Mononuclear cell (primary cell): ENCODE results near the gene TRIM23. TPM values are rescaled to one million over a fixed set of nuclear protein-coding genes. Genes with fewer than 3 reads are reported as not detected.
"Not testable (repeated sequence)": the region's sequence is repeated elsewhere in the genome, so short reads cannot be mapped to it uniquely, and the experiment has no call there.

Source experiments
- H3K27me3 ChIP-seq: 2 replicates; pipeline ENCODE4 v1.6.0; 2011; ENCODE audit warnings: low read length, control low read depth; ENCODE audit not compliant: insufficient read depth
- H3K4me1 ChIP-seq: 2 replicates; pipeline ENCODE4 v1.5.1; 2011; ENCODE audit warnings: mild to moderate bottlenecking, low read length, control low read depth; ENCODE audit not compliant: insufficient read depth
- H3K4me3 ChIP-seq: 2 replicates; pipeline ENCODE4 v1.5.1; 2011; ENCODE audit warnings: mild to moderate bottlenecking, low read length, moderate library complexity
- H3K9me3 ChIP-seq: 2 replicates; pipeline ENCODE4 v1.5.1; 2011; ENCODE audit warnings: low read depth, mild to moderate bottlenecking, control low read depth, low read length
- total RNA-seq: library from RNA; depleted of rRNA; stranded (reverse); fragments of >200 nt; gene quantifications from one replicate; pipeline ENCODE4 v1.2.3, GENCODE V29; 2012

TRIM23 gene
- total RNA-seq, 1 donor: 57.2 TPM

GRCh38 chr5:65612298-65612907, 11.7 kb downstream of the TRIM23 start:
- Histone ChIP-seq H3K9me3 (no peaks in the 10 kb centered on the region), H3K4me3 (no peak overlapping the region), H3K4me1 (no peaks in the 10 kb centered on the region), H3K27me3 (no peaks in the 10 kb centered on the region)

- Histone ChIP-seq H3K4me1 (no peaks in the 10 kb centered on the region), H3K27me3 (no peaks in the 10 kb centered on the region), H3K9me3 (no peaks in the 10 kb centered on the region), H3K4me3 (no peak overlapping the region)
Measured at GRCh38 chr5:65611524-65611923, 12.6 kb downstream of the TRIM23 start.

GRCh38 chr5:65601761-65602160, 22.4 kb downstream of the TRIM23 start:
- H3K27me3 ChIP-seq, H3K9me3 ChIP-seq, H3K4me3 ChIP-seq, H3K4me1 ChIP-seq: not testable (repeated sequence)

- Histone ChIP-seq H3K9me3 (no peaks in the 10 kb centered on the region), H3K4me1 (no peaks in the 10 kb centered on the region), H3K27me3 (no peaks in the 10 kb centered on the region), H3K4me3 (no peak overlapping the region)
Measured at GRCh38 chr5:65588694-65589093, 35.4 kb downstream of the TRIM23 start.

GRCh38 chr5:65577141-65577540, 47.0 kb downstream of the TRIM23 start:
- Histone ChIP-seq H3K27me3 (no peaks in the 10 kb centered on the region), H3K4me1 (no peaks in the 10 kb centered on the region), H3K4me3 (no peak overlapping the region), H3K9me3 (no peaks in the 10 kb centered on the region)

GRCh38 chr5:65570598-65571226, 53.4 kb downstream of the TRIM23 start:
- H3K4me1 ChIP-seq: peaks cover 3% of the 10 kb centered on the region
- H3K4me3 ChIP-seq: no peak overlapping the region
- H3K27me3 ChIP-seq: no peaks in the 10 kb centered on the region
- H3K9me3 ChIP-seq: no peaks in the 10 kb centered on the region

GRCh38 chr5:65566505-65566904, 57.6 kb downstream of the TRIM23 start:
- Histone ChIP-seq H3K9me3 (no peaks in the 10 kb centered on the region), H3K4me1 (peaks cover 24% of the 10 kb centered on the region), H3K27me3 (no peaks in the 10 kb centered on the region), H3K4me3 (no peak overlapping the region)

- peaks cover 24% of the 10 kb centered on the region for H3K4me1 ChIP-seq
- H3K4me3 ChIP-seq: peak overlapping the region; percentile 77
- no peaks in the 10 kb centered on the region for H3K27me3 ChIP-seq
Measured at GRCh38 chr5:65563777-65564176, 60.4 kb downstream of the TRIM23 start.

GRCh38 chr5:65562731-65563701, 61.1 kb downstream of the TRIM23 start, which contains the start of the genes CENPK and PPWD1:
Gene CENPK (minus strand): TSS chr5:65563168. CDS start chr5:65554907, 8,261 bp downstream.
Gene PPWD1 (plus strand): TSS chr5:65563296. CDS start chr5:65563311, 15 bp downstream.
- Histone ChIP-seq H3K9me3 (no peaks in the 10 kb centered on the region), H3K4me1 (peaks cover 24% of the 10 kb centered on the region), H3K4me3 (peak within 1 kb of the TSS; percentile 77), H3K27me3 (no peaks in the 10 kb centered on the region)

More at GRCh38 chr5:65563777-65564176, 60.4 kb downstream of the TRIM23 start:
- H3K9me3 ChIP-seq: no peaks in the 10 kb centered on the region

- no peaks in the 10 kb centered on the region for H3K27me3 ChIP-seq
- H3K9me3 ChIP-seq: no peaks in the 10 kb centered on the region
- H3K4me1 ChIP-seq: no peaks in the 10 kb centered on the region
- no peak overlapping the region for H3K4me3 ChIP-seq
Measured at GRCh38 chr5:65556718-65557117, 67.4 kb downstream of the TRIM23 start.

- Histone ChIP-seq H3K4me1 (no peaks in the 10 kb centered on the region), H3K4me3 (no peak overlapping the region), H3K9me3 (no peaks in the 10 kb centered on the region), H3K27me3 (no peaks in the 10 kb centered on the region)
Measured at GRCh38 chr5:65556181-65556580, 68.0 kb downstream of the TRIM23 start.

GRCh38 chr5:65555287-65555686, 68.8 kb downstream of the TRIM23 start:
- no peaks in the 10 kb centered on the region for H3K4me1 ChIP-seq
- no peak overlapping the region for H3K4me3 ChIP-seq

GRCh38 chr5:65553941-65554340, 70.2 kb downstream of the TRIM23 start:
- no peaks in the 10 kb centered on the region for H3K27me3 ChIP-seq
- H3K4me3 ChIP-seq: no peak overlapping the region
- no peaks in the 10 kb centered on the region for H3K4me1 ChIP-seq
- no peaks in the 10 kb centered on the region for H3K9me3 ChIP-seq

More at GRCh38 chr5:65555287-65555686, 68.8 kb downstream of the TRIM23 start:
- H3K9me3 ChIP-seq: no peaks in the 10 kb centered on the region
- no peaks in the 10 kb centered on the region for H3K27me3 ChIP-seq

GRCh38 chr5:65548281-65548680, 75.9 kb downstream of the TRIM23 start:
- no peaks in the 10 kb centered on the region for H3K27me3 ChIP-seq
- no peak overlapping the region for H3K4me3 ChIP-seq
- H3K4me1 ChIP-seq: no peaks in the 10 kb centered on the region
- H3K9me3 ChIP-seq: no peaks in the 10 kb centered on the region

GRCh38 chr5:65546141-65546540, 78.0 kb downstream of the TRIM23 start:
- Histone ChIP-seq H3K27me3 (no peaks in the 10 kb centered on the region), H3K4me1 (no peaks in the 10 kb centered on the region), H3K9me3 (no peaks in the 10 kb centered on the region), H3K4me3 (no peak overlapping the region)
